GM23248 (cell line): ENCODE data around the gene KRCC1. TPM values are rescaled to one million over a fixed set of nuclear protein-coding genes. Genes with fewer than 3 reads are reported as not detected.

Source experiments
- DNase-seq: peaks from one replicate; pipeline ENCODE4 v3.0.0-alpha.2; 2015
- H2AFZ ChIP-seq: fragments of 200-600 bp; sonication (generic); 2 replicates; pipeline ENCODE4 v1.6.1; 2016; ENCODE audit warnings: antibody characterized with exemption
- H3F3A ChIP-seq: fragments of 200-600 bp; sonication (generic); 2 replicates; pipeline ENCODE4 v1.6.1; 2016; ENCODE audit warnings: mild to moderate bottlenecking, antibody characterized with exemption, mixed run types; ENCODE audit not compliant: insufficient read depth
- H3K27ac ChIP-seq: fragments of 200-600 bp; sonication (generic); 2 replicates; pipeline ENCODE4 v1.5.1; 2016; ENCODE audit warnings: mild to moderate bottlenecking
- H3K27me3 ChIP-seq: fragments of 200-600 bp; sonication (generic); replicated peaks from 2 replicates; pipeline ENCODE4 v1.6.1; 2016; ENCODE audit warnings: mild to moderate bottlenecking; ENCODE audit not compliant: insufficient read depth
- H3K36me3 ChIP-seq: fragments of 200-600 bp; sonication (generic); 2 replicates; pipeline ENCODE4 v1.6.1; 2016; ENCODE audit warnings: low read depth, mild to moderate bottlenecking
- H3K4me1 ChIP-seq: fragments of 200-600 bp; sonication (generic); 2 replicates; pipeline ENCODE4 v1.6.1; 2016; ENCODE audit warnings: mild to moderate bottlenecking; ENCODE audit not compliant: insufficient read depth
- H3K4me2 ChIP-seq: fragments of 200-600 bp; sonication (generic); one replicate; pipeline ENCODE4 v1.6.1; 2016; ENCODE audit warnings: mild to moderate bottlenecking; ENCODE audit not compliant: unreplicated experiment
- H3K4me3 ChIP-seq: fragments of 200-600 bp; sonication (generic); 2 replicates; pipeline ENCODE4 v1.5.1; 2016; ENCODE audit warnings: mild to moderate bottlenecking
- H3K79me2 ChIP-seq: fragments of 200-600 bp; sonication (generic); 2 replicates; pipeline ENCODE4 v1.6.1; 2016; ENCODE audit warnings: mild to moderate bottlenecking; ENCODE audit not compliant: insufficient read depth
- H3K9ac ChIP-seq: fragments of 200-600 bp; sonication (generic); 2 replicates; pipeline ENCODE4 v1.6.1; 2016; ENCODE audit warnings: mild to moderate bottlenecking
- H3K9me2 ChIP-seq: fragments of 200-600 bp; sonication (generic); 2 replicates; pipeline ENCODE4 v1.6.1; 2016; ENCODE audit warnings: mixed run types, mild to moderate bottlenecking, moderate library complexity; ENCODE audit not compliant: insufficient read depth
- H3K9me3 ChIP-seq: fragments of 200-600 bp; sonication (generic); one replicate; pipeline ENCODE4 v1.6.1; 2017; ENCODE audit warnings: low read depth
- H4K20me1 ChIP-seq: fragments of 200-600 bp; sonication (generic); 2 replicates; pipeline ENCODE4 v1.6.0; 2016; ENCODE audit not compliant: insufficient read depth
- EZH2 ChIP-seq: fragments of 200-600 bp; sonication (generic); IDR thresholded peaks from 2 replicates; pipeline ENCODE4 v1.6.1; 2018; ENCODE audit warnings: antibody characterized with exemption, mild to moderate bottlenecking; ENCODE audit not compliant: insufficient read depth, poor library complexity, severe bottlenecking
- EZH2phosphoT487 ChIP-seq: fragments of 200-600 bp; sonication (generic); IDR thresholded peaks from 2 replicates; pipeline ENCODE4 v1.6.1; 2018; ENCODE audit warnings: antibody characterized with exemption, moderate library complexity, mild to moderate bottlenecking, low read depth; ENCODE audit not compliant: insufficient read depth
- WGBS, 2 experiments: methylation state at CpG; one replicate each; pipeline ENCODE4 v1.1.6; 2015 to 2017; ENCODE audit warnings: low lambda C conversion rate in 2 of 2, low coverage in 1 of 2; ENCODE audit errors: missing lambda C conversion rate in 2 of 2; 5-methylcytosine and 5-hydroxymethylcytosine counted together
- in situ Hi-C: fragments of 300-500 bp; cut with MboI; formaldehyde crosslinking; loops from 2 replicates; pipeline ENCODE4 v1.15.0; 2020
- polyA plus RNA-seq: library from polyadenylated mRNA; unstranded; fragments of >200 nt; fragmentation: Nextera tagmentation; extraction: Ambion mirVana; gene quantifications from 2 replicates; pipeline ENCODE4 v1.2.1, GENCODE V29; 2016
- total RNA-seq: library from RNA; depleted of rRNA; stranded (reverse); fragments of >200 nt; shearing (Covaris generic); gene quantifications from 2 replicates; pipeline ENCODE4 v1.2.3, GENCODE V29; 2014

KRCC1 gene
- total and polyA plus RNA-seq, 2 experiments from 2014 or later: 33.1 to 41.3 TPM

DNA sequence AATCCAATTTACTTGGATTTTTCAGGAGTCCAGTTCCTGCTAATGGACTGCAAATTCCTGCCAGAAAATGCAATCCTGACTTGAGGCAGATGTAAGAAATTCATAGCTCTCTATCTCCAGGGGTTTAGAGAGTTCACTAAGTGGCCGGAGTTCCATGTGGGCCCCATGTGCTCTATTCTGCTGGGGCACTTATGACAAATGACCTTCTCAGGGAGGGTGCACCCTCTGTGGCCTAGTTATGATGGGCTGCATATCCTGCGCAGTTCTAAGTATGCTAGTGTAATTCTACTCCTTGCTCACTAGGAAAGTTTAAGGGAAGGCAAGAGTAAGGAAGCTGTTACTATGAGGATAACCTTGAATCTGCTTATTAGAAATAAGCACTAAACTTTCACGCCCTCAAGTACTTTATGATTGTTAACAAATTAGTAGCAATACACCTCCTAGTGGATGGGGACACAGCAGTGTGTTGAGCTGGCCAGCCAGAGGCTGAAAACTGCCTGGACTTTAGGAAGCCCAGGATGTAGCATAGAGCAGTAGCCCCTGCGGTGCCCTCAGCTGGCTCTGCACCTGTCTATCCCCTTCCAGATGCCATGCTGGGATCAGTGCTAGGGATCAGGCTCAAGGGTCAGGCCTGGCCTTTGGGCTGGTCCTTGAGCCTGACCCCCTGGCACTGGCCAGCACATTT is 26.5 kb upstream of the KRCC1 start:
- H3K9me2 ChIP-seq: no peaks in the 10 kb centered on the region
- no peaks in the 10 kb centered on the region for H3K4me1 ChIP-seq
- no peak overlapping the region for H2AFZ ChIP-seq
- no peaks in the 10 kb centered on the region for H3K36me3 ChIP-seq
- no peak overlapping the region for H3K9ac ChIP-seq
- H3F3A ChIP-seq: no peaks in the 10 kb centered on the region
- TF ChIP-seq EZH2 (no peak), EZH2phosphoT487 (no peak)
- no peak overlapping the region for H3K4me2 ChIP-seq
- no peaks in the 10 kb centered on the region for H3K79me2 ChIP-seq
- DNase-seq: no peak
- no peak overlapping the region for H3K27ac ChIP-seq
- H3K4me3 ChIP-seq: no peak overlapping the region
- H3K9me3 ChIP-seq: no peaks in the 10 kb centered on the region
- H4K20me1 ChIP-seq: no peaks in the 10 kb centered on the region
- in situ Hi-C loops: no loop called here
- no peaks in the 10 kb centered on the region; the same call in 1 of the 2 replicates for H3K27me3 ChIP-seq
- WGBS, 2 experiments: 56 to 59% methylated on average over 4 of the region's 4 CpGs

DNA sequence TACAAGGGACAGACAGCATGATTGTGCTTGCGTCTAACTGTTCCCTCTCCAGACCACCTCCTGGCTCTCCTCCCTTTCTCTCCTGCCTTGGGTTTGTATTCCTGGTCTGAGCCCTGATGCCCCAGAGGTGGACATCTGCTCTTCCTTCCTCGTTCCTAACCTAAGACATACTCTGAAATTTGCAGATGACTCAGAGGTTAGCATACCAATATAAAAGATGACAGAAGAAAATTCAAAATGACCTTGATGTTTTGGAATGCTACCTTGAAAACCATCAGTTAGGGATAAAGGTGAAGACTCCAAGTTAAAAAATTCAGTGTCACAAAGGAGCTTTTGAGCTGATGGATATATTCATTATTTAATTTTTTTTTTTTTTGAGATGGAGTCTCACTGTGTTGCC is 25.0 kb upstream of the KRCC1 start:
- H3K79me2 ChIP-seq: no peaks in the 10 kb centered on the region
- H3K9ac ChIP-seq: no peak overlapping the region
- 53% methylated on average over 2 of the region's 2 CpGs for WGBS, 2 experiments
- H3K4me2 ChIP-seq: no peak overlapping the region
- in situ Hi-C loops: no loop called here
- no peaks in the 10 kb centered on the region for H4K20me1 ChIP-seq
- no peak overlapping the region for H3K27ac ChIP-seq
- H3K4me3 ChIP-seq: no peak overlapping the region
- DNase-seq: peak; percentile 20
- H3K9me3 ChIP-seq: no peaks in the 10 kb centered on the region
- H3K36me3 ChIP-seq: no peaks in the 10 kb centered on the region
- TF ChIP-seq EZH2 (no peak), EZH2phosphoT487 (no peak)
- no peak overlapping the region for H2AFZ ChIP-seq
- no peaks in the 10 kb centered on the region for H3K9me2 ChIP-seq
- 0 out of 2 replicates have a peak, but pooled peaks cover under 1% of the 10 kb centered on the region for H3K4me1 ChIP-seq
- H3F3A ChIP-seq: no peaks in the 10 kb centered on the region
- H3K27me3 ChIP-seq: no peaks in the 10 kb centered on the region; the same call in 1 of the 2 replicates

DNA sequence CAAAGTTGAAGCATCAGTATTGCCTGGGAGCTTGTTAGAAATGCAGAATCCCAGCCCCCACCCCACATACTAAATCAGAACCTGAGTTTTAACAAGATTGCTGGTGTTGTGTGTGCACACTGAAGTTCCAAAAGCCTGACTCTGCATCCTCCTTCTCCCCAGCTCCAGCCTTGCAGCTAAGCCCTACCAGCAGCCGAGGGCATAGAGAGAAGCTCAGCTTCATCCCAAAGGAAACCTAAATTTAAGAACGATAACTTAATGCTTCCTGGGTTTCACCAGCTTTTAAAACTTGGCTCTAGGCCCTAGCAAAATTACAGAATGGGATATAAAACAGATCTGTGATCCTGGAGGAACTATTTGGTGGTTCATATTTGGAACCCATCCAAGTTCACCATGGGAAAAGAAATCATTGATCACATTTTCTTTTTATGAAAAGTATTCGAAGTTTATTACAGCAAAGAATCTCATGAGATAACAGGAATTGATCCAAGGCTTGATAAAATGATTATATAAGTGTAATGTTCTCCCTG is 23.1 kb upstream of the KRCC1 start:
- Histone ChIP-seq H2AFZ (no peak overlapping the region), H3K4me2 (no peak overlapping the region), H3K9me3 (no peaks in the 10 kb centered on the region), H3K36me3 (no peaks in the 10 kb centered on the region), H3K27me3 (no peaks in the 10 kb centered on the region; the same call in 1 of the 2 replicates), H3K4me1 (peaks cover 6% of the 10 kb centered on the region), H3K9ac (no peak overlapping the region), H3K79me2 (no peaks in the 10 kb centered on the region), H3K9me2 (no peaks in the 10 kb centered on the region), H4K20me1 (no peaks in the 10 kb centered on the region), H3K27ac (no peak overlapping the region), H3F3A (peaks cover 4% of the 10 kb centered on the region; the same call in 1 of the 2 replicates), H3K4me3 (no peak overlapping the region)
- TF ChIP-seq EZH2phosphoT487: no peak
- TF ChIP-seq EZH2: no peak
- 30 to 31% methylated on average over 3 of the region's 3 CpGs for WGBS, 2 experiments
- no peak for DNase-seq
- in situ Hi-C loops: no loop called here

DNA sequence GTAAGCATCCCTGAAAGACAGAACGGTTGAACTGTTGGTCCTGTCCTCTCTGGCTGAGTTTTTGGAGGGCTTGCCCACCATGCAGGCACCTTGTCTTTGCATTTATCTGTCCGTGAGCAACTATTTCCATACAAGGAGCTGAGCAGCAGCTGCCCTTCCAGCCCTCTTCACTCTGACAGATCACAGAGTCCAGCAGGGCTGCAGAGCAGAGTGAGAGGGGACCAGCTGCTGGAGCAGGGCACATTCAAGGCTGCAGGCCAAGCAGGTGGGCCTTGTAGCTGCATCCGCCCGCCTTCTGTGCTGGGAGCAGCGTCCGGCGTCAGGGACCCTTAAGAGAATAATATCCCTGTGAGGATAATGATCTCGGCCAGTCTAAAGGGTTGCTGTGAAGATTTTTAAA is 21.5 kb upstream of the KRCC1 start:
- H2AFZ ChIP-seq: no peak overlapping the region
- TF ChIP-seq EZH2 (no peak), EZH2phosphoT487 (no peak)
- no peak overlapping the region for H3K4me3 ChIP-seq
- no peaks in the 10 kb centered on the region for H3K9me2 ChIP-seq
- H3K36me3 ChIP-seq: no peaks in the 10 kb centered on the region
- H3K9me3 ChIP-seq: no peaks in the 10 kb centered on the region
- 79 to 80% methylated on average over 8 of the region's 8 CpGs for WGBS, 2 experiments
- H3K79me2 ChIP-seq: no peaks in the 10 kb centered on the region
- H3K27ac ChIP-seq: no peak overlapping the region
- H4K20me1 ChIP-seq: no peaks in the 10 kb centered on the region
- peaks cover 4% of the 10 kb centered on the region; the same call in 1 of the 2 replicates for H3F3A ChIP-seq
- H3K9ac ChIP-seq: no peak overlapping the region
- in situ Hi-C loops: no loop called here
- H3K4me1 ChIP-seq: peaks cover 6% of the 10 kb centered on the region
- H3K27me3 ChIP-seq: no peaks in the 10 kb centered on the region; the same call in 1 of the 2 replicates
- H3K4me2 ChIP-seq: no peak overlapping the region
- no peak for DNase-seq

DNA sequence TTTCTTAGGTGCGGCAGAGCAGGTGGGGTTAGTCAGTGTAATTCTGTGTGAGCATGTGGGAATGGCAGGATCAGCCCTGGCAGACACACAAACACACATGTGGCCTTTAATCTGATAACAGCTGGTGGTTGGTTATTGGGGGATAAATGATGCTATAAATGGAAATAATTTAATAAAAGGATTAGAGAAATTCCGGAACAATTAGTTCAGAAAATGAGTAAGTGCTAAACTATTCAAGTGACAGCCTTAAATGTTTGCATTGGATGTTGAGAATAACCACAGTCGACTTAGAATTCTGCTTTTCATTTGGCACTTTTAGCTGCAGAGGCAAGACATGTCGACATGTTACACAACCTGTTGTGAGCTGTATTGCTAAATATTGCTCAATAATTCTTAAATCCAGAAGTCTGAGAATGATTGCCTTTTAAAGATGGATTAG is 19.3 kb upstream of the KRCC1 start:
- no peak overlapping the region for H3K4me3 ChIP-seq
- H3F3A ChIP-seq: peaks cover 4% of the 10 kb centered on the region; the same call in 1 of the 2 replicates
- TF ChIP-seq EZH2 (no peak), EZH2phosphoT487 (no peak)
- no peak overlapping the region for H2AFZ ChIP-seq
- H3K4me1 ChIP-seq: peaks cover 6% of the 10 kb centered on the region
- H3K9me3 ChIP-seq: no peaks in the 10 kb centered on the region
- no peak overlapping the region for H3K9ac ChIP-seq
- no peaks in the 10 kb centered on the region for H4K20me1 ChIP-seq
- H3K79me2 ChIP-seq: no peaks in the 10 kb centered on the region
- no peaks in the 10 kb centered on the region for H3K27me3 ChIP-seq
- no peak overlapping the region for H3K27ac ChIP-seq
- DNase-seq: peak; percentile 85
- 10 to 17% methylated on average over 4 of the region's 4 CpGs for WGBS, 2 experiments
- no peak overlapping the region for H3K4me2 ChIP-seq
- in situ Hi-C loops: no loop called here
- no peaks in the 10 kb centered on the region for H3K36me3 ChIP-seq
- no peaks in the 10 kb centered on the region for H3K9me2 ChIP-seq
